ENCODE measurements around the gene INF2.

The INF2 gene

GRCh38 chr14:104734991-104735779 lies 45.8 kb downstream of the INF2 start:
- no peak for TF ChIP-seq CTCF (IDR thresholded peaks at IDR 0.05; ENCODE audit: low read depth, low read length)
- no peak for DNase-seq (ENCODE audit: extremely low read depth, low read depth)

- no peak for DNase-seq (ENCODE audit: extremely low read depth, low read depth)
- no peak for TF ChIP-seq CTCF (IDR thresholded peaks at IDR 0.05; ENCODE audit: low read depth, low read length)
These were observed 46.6 kb downstream of the INF2 start for GRCh38 chr14:104735830-104736642.

GRCh38 chr14:104738375-104739019 lies 49.1 kb downstream of the INF2 start:
- TF ChIP-seq CTCF (IDR thresholded peaks at IDR 0.05; ENCODE audit: low read depth, low read length) = no peak
- no peak for DNase-seq (ENCODE audit: extremely low read depth, low read depth)

- DNase-seq (ENCODE audit: extremely low read depth, low read depth) = no peak
- TF ChIP-seq CTCF (IDR thresholded peaks at IDR 0.05; ENCODE audit: low read depth, low read length) = no peak
These were observed 49.6 kb downstream of the INF2 start for GRCh38 chr14:104739026-104739425.

GRCh38 chr14:104739546-104740516 lies 50.4 kb downstream of the INF2 start:
- TF ChIP-seq CTCF (IDR thresholded peaks at IDR 0.05; ENCODE audit: low read depth, low read length) = no peak
- DNase-seq (ENCODE audit: extremely low read depth, low read depth) = no peak

GRCh38 chr14:104741108-104741802 lies 51.8 kb downstream of the INF2 start:
- TF ChIP-seq CTCF (IDR thresholded peaks at IDR 0.05; ENCODE audit: low read depth, low read length) = no peak
- DNase-seq (ENCODE audit: extremely low read depth, low read depth) = no peak
